Left renal cortex interstitium (tissue), 4 donors: ENCODE data around the gene DNER. TPM values are rescaled to one million over a fixed set of nuclear protein-coding genes. Genes with fewer than 3 reads are reported as not detected.
"Not testable (repeated sequence)": the region's sequence is repeated elsewhere in the genome, so short reads cannot be mapped to it uniquely, and the experiment has no call there.

ENCODE experiments used
- DNase-seq, 4 donors: peaks; one replicate each; pipeline ENCODE4 v3.0.0-alpha.2; 2013; ENCODE audit warnings: low read depth in 4 of 4, low spot score in 2 of 4, missing footprints in 1 of 4
- polyA plus RNA-seq, 4 donors: library from polyadenylated mRNA; unstranded; fragments of 120-200 nt; gene quantifications; one replicate each; pipeline ENCODE4 v1.2.1, GENCODE V29; 2013; ENCODE audit not compliant: insufficient read length in 4 of 4

Gene DNER
- polyA plus RNA-seq, 4 donors, result 53.4 to 68.4 (median 62.5) TPM

DNA sequence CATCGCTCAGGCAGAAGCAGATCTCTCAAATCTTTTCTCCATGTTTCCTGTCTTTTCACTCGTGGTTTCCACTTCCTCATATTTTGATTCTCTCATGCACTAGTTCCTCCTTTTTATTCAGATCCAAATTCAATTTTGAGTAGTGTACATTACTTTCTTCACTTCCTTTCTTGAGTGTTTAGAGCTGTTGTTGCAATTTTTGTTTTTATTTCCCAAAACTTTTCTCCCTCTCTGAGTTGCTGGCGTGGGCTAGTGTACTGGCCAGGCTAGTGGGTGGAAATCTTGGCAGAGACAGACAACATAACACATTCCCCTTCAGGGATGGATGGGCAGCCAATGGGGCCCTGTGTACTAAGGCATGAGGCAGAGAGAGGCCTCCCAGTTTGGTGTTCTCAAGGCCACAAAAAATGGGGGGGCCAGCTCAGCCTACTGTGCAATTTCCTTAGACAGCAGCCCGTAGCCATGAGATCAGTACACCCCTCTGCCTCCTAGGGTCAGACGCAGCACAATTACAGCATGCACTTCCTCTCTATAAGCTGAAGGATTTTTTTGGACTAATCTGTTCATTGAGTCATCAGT, 298.1 kb downstream of the DNER start:
- DNase-seq, result no peak

DNA sequence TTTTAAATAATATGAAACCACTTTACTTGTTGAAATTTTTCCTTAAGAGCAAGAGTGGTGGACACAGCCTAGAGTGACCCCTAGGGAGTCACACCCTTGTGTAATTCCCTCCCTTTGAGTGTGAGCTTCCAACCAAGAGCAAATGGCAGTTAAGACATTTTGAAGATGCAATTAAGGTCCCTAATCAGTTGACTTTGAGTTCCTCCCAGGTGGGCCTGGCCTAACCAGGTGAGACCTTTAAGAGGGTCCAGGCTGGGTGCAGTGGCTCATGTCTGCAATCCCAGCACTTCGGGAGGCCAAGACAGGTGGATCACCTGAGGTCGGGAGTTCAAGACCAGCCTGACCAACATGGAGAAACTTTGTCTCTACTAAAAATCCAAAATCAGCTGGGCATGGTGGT, 299.7 kb downstream of the DNER start:
- no peak for DNase-seq

DNA sequence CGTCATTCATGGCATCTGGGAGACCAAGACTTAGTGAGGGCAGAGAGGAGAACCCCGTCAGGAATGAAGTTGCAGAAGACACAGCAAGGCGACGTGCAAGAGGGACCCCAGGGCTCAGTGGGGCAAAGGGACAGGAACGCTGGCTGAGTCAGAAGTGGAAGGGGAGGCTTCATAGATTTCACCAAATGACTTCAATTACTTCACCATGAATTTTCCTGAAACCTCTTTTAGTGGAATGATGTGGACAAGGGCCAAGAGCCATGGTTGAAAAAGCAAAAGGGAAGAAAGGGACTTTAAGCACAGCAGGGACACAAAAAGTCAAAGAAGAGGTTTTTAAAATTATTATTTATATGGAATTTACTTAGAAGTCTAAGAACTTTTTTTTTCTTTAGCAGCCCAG, 301.7 kb downstream of the DNER start:
- no peak for DNase-seq

DNA sequence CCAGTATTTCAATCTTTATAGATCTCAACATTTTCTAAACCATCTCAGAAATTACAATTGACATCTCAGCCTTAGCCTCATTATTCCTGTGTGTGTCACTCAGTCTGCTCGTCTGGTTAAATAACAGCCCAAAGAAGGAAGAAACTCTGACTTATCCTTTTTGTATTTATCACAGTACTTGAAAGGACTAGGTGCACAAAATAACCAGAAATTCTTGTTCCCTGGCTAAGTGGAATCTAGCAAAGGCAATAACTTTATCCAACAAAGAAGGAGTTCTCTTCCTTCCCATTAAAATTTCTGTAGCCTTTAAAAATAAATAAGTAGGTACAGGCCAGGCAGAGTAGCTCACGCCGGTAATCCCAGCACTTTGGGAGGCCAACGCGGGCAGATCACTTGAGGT, 303.4 kb downstream of the DNER start:
- no peak for DNase-seq

DNA sequence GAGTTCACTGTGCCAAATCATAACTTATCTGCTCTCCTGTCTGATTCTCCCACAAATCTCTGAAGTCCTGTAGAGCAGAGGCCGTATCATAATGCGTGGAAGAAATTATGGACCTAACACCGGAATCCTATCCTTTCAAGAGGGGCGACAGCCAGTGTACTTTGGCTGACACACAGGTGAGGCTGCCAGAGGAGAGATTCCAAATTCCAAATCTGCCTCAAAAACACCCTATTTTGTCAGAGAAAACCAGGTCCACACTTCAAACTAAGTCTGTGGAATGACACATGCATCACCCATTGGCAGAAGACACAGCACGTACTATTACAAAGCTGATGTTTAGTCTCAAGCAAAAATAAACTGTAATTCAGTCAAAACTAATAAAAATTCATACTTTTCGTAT, 304.1 kb downstream of the DNER start:
- no peak for DNase-seq

DNA sequence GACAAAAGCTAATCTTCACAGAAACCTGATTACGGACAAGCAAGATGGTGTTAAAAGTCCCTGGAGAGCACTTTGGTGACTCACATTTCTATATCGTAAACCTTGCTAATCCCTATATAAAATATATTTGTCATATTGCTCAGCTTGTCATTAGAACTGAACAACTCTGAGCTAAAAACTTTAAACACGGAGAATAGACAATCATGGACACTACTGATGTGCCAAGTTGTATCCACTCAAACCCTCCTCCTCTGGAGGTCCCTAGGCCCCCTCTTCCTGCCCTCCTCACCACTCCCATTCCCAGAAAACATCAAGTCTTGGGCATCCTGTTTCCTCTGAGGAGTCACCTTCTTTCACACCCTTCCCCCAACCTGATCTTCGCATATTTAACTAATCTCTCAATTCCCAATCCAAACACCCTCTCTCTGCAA, 304.6 kb downstream of the DNER start:
- DNase-seq, result no peak

DNA sequence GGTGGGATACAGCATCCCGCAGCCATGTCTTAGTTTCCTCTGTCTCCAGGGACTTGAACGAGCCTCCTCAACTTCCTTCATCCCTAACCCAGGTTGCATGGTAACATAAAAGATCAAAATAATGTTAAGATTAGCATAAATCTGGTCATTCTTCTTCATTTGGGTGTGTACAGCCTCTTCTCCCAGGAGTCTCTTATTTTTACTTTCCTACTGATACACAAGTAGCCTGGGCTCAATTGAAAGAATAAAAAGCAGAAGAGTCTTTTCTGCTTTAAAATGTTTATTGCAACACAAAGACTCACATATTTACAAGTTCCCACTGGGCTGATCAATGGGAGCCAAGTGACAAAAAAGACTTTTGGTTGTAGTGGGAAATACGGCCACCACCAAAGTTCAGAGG, 305.4 kb downstream of the DNER start:
- DNase-seq, result no peak

DNA sequence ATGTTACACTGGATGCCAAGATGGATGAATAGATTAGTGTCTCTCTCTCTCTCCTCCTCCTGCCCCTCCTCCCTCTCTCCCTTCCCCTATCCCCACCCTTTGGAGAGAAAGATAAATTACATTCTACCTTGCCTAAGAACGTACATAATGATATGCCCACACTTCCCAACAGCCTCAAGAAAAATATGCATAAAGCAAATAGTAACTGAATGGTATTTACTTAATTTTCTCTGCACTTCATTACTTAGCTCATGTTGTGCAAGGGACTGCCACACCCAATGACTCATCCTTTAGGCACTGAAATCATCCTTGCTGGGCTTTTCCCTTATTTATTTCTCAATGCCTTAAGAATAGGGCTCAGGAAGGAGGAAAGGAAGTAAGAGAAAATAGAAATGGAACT, 306.0 kb downstream of the DNER start:
- no peak for DNase-seq

DNA sequence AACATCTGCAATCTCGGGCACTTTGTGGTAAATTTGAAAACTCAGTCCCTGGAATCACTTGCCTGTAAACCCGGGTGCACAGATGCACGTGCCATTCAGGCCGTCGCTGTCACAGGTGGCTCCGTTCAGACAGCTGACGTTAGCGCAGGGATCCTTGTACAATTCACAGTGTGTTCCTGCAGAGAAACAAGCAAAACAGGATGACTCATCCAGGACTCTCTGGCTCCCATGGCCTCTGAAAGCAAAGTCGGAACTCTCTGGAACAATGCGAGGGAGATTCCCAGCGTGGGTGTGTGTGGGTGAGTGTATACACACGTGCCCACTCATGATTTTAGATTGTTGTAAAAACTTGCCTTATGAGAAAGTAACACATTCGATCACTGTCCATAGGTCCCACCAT, 307.2 kb downstream of the DNER start:
- DNase-seq, result no peak

DNA sequence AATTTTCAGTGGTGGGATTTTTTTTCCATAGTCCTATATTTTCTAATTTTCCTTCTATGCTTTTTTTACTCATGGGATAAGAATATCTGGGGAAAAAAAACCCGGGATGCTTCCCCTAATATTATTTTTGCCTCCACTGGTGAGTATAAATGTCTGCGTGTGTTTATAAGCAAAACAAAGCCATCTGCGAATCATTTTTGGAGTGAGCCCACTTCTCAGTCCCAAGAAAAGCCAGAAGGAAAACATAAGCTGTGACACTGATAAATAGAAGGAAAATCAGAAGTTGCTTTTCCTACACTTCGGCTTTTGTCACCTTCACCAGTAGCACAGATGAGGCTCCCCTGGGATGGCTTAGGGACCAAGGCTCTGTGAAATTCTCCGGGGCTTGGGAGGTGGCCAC, 308.6 kb downstream of the DNER start:
- DNase-seq, result no peak

DNA sequence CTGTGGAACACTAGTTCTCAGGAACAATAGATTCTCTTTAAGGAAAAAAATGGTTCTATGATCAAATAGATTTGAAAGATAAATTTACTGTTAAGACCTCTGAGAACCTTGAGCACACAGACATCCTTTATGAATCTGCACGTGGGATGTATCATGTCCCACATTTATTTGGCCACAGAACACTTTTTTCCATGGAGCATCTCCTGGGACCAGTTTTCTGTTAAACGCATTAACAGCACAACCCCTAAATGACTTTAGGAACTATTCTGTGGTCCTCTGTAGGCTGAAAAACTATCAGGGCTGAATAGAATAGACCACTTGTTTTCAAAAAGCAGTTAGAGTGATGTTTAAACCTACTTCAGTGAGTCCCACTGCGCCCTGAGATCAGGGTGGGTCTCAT, 311.1 kb downstream of the DNER start:
- DNase-seq, result no peak

DNA sequence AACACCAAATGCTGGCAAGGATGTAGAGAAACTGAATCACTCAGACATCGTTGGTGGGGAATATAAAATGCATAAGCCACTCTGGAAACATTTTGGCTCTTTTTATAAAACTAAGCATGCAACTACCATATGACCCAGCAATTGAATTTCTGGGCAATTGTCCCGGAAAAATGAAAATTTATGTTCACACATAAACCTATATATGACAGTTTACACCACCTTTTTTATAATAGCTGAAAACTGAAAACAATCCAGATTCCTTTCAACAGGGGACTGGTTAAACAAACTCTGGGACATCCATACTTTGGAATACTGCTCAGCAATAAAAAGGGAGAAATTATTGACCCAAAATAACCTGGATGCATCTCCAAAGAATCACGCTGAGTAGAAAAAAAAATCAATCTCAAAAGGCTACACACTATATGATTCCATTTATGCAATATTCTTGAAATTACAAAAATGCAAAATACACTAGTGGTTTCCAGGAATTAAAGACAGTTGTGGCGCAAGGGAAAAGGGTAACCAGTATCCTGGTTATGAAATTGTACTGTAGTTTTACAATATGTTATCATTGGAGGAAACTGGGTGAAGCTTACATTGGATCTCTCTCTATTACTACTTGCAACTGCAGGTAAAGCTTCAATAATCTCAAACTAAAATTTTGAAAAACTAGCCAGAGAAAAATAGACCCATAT, 313.0 kb downstream of the DNER start:
- DNase-seq, result no peak

DNA sequence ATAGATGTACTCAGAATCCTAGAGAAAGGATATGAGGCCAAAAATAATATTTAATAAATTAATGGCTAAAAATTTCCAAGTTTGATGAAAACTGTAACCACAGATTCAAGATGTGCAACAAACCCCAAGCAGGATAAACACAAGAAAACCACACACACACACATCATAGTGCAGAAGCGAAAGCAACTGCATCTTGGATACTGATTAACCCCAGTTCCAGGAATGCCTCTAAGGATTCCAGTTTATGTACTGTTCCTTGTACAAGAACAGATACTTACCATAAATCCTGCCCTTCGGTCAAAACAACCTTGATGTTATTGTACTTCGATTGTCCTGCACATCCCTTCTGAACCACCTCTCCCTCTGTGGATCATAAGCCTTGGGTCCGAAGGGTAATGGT, 320.4 kb downstream of the DNER start:
- no peak for DNase-seq

DNA sequence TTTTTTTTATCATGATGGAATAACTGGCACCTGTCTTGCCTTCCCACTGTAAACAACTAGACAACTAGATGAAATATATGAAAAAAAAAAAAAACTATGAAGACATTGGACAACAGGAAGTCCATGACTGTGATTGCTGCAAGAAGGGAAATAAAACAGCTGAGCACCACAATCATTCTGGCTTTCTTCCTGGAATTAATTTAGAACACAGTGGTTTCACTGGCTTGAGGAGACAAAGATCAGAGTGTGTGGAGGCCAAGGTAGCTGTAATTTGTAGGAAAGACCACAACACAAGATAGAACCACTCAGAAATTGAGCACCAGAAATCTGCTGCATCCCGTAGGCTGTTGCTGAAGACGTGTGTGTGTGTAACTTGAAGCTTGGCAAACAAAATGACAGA, 322.2 kb downstream of the DNER start:
- DNase-seq, result no peak

DNA sequence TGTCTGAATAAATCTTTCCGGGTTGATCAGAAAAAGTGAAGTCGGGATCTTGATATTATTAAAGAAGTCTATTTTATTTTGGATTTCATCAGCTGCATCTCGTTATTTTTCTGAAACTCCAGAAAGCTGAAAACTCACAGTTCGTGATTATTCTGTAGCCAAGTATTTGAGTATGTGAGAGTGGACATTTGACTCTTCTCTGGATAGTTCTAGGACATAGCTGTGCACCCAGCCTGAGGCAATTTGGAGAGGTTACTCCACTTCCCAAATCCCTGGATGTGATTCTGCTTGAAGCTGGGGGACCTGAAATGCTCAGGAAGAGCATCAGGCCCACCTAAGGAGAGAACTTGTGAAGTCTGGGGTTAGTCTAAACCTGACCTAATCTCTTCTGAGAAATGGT, 325.6 kb downstream of the DNER start:
- DNase-seq, result no peak

DNA sequence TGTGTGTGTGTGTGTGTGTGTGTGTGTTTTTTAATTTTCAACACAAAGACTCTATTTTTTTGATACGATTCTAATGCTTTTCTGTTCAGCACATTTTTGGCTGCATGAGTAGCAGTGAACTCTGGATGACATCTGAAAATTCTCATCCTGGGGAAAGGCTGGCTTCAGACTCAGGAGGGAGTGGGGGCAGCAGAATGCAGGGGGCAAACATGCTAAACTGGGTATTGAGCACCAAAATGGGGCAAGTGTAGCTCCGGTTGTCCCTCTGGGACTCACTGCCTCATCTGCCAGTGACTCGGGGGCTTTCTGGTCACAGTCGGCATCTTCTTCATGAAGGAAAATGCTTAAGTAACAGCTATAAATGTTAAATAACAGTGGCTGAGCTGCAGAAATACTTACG, 326.5 kb downstream of the DNER start:
- no peak for DNase-seq

DNA sequence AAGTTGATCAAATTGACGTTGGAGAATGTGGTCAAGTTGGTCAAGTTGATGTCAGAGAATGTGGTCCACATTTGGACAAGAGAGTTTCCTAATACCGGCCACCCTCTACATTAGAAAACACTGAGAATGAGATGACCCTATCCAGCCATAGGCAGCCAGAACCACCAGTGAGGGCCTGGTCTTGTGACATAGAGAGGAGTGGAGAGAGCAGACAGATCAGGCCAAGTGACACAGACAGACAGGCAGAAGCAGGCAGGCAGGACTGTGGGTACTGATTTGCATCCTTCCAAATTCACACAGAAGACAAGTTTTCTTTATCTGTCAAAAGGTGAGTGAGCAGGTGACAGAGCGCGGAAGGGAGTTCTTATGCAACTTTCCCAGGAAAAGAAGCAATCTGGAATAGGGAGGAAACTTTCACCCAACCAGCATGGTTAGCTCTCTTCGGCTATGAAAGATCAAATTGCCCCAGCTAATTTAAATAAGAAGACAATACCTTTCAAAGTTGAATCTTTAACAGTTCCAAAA, 334.2 kb downstream of the DNER start:
- no peak for DNase-seq

DNA sequence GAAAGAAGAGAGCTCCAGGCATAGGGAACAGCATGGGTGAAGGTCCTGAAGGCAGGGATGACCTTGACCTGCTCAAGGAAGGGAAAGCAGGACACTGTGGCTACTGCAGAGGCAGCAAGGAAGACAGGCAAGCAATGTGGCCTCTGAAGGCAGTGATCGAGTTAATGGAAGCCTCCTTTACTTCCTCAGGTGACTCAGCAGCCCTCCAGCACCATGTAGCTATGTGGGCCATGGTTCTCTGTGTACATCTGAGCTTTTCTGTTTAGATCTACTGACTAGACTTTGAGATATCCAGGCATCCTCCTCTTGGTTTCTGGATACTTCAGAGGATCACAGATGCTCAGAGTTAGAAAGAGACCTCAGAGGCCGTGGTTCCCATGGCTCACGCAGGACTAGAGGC, 336.0 kb downstream of the DNER start:
- no peak for DNase-seq

DNA sequence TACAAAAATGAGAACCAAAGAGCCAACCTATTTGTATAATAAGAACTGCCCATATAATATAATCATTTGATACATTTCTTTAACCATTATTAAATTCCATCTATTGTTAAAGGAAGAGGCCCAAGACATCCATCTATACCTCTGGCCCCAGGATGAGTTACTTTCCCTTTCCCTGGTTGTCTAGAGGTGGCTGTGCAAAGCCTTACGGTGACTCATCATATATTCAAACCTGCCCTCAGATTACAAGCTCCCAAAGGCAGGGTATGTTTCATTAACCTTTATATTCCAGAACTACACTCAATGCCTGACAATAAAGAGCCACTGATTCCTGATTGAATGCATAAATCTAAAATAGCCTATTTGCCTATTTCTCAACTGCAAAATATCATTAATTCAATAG, 337.5 kb downstream of the DNER start:
- no peak for DNase-seq

DNA sequence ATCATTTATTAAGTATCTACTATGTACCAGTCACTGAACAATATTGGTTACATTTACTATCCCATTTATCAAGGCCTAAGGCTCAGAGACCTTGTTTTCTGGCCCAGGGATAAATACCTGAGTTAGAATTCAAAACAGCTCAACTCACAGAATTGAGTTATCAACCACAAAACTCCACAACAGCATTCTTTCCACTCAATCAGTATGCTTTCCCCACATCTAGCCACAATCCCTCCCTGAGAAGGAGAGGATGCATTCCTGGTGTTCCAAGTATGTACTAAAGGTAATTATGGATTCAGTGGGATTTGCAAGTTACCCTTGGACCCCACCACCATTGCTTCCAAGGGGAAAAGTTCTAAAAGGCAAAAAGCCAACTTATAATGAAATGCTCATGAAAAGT, 339.1 kb downstream of the DNER start:
- DNase-seq, result no peak

DNA sequence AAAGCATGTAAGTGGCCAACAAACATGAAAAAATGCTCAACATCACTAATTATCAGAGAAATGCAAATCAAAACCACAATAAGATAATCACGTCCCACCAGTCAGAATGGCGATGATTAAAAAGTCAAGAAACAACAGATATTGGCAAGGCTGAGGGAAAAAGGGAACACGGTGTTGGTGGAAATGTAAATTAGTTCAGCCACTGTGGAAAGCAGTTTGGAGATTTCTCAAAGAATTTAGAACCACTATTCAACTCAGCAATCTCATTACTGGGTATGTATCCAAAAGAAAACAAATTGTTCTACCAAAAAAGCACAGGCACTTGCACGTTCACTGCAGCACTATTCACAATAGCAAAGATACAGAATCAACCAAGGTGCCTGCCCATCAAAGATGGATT, 341.0 kb downstream of the DNER start:
- DNase-seq, result not testable (repeated sequence)

DNA sequence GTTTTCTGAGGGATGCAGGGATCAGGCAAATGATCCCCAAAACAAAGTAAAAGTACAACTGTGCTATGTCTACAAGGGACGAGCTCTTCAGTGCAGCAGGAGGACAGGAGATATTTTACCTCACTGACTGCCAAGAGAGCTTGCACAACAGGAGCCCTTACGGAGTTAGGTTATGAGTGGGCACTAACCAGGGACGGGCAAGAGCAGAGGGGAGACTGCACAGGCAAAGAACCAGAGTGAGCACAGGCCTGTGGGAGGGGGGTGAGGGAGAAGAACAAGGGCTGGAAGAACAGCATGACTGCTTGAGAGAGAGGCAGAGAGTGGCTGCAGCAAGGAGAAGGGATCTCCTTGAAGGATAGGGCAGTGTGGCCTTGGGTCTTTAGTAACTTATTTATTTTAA, 342.1 kb downstream of the DNER start:
- no peak for DNase-seq

DNA sequence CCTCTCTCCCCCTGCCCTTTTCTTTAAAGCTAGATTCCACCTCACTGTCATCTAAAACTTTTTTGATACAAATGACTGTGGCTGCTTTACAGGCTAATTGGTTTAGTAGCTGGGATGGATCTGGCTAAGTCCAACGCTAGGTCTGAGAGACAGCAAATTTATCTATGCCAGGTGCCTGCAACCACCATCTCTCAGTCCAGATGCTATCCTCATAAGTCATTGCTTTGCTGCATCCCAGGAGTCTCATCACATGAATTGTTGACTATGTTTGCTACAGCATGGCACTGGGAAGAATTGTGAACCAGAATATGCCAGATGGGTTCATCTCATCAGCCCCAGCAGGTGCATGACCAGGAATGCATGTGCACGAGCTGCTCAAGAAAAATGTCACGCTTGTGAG, 343.3 kb downstream of the DNER start:
- DNase-seq, result no peak
